PC-9 (cell line): Measurements from ENCODE around the gene ABCA12.

Experiments used
- CTCF ChIP-seq: fragments of 200-600 bp; sonication (generic); conservative IDR thresholded peaks from 2 replicates; pipeline ENCODE4 v1.6.1; 2017; ENCODE audit warnings: mixed run types, antibody characterized with exemption, mild to moderate bottlenecking, moderate library complexity
- EZH2 ChIP-seq: fragments of 200-600 bp; sonication (generic); IDR thresholded peaks from 2 replicates; pipeline ENCODE4 v1.8.0; 2017; ENCODE audit warnings: antibody characterized with exemption, low read depth

- no peak for TF ChIP-seq CTCF
- no peak for TF ChIP-seq EZH2
Measured at GRCh38 chr2:215084080-215084479, 54.3 kb downstream of the ABCA12 start.
